KMS-11 (cell line): ENCODE data around the gene KLHL5.

Experiments used
- H2AFZ ChIP-seq: fragments of 200-600 bp; sonication (generic); 2 replicates; pipeline ENCODE4 v1.6.1; 2016; ENCODE audit warnings: antibody characterized with exemption, mixed run types, low read depth
- H3K27ac ChIP-seq: fragments of 200-600 bp; sonication (generic); 2 replicates; pipeline ENCODE4 v1.6.1; 2016; ENCODE audit warnings: mild to moderate bottlenecking, mixed run types
- H3K27me3 ChIP-seq: fragments of 200-600 bp; sonication (generic); 2 replicates; pipeline ENCODE4 v1.6.1; 2017; ENCODE audit warnings: mild to moderate bottlenecking, low read depth, mixed run types, moderate library complexity; ENCODE audit not compliant: insufficient read depth
- H3K36me3 ChIP-seq: fragments of 200-600 bp; sonication (generic); 2 replicates; pipeline ENCODE4 v1.6.1; 2017; ENCODE audit warnings: mild to moderate bottlenecking, mixed run types; ENCODE audit not compliant: insufficient read depth
- H3K4me1 ChIP-seq: fragments of 200-600 bp; sonication (generic); 2 replicates; pipeline ENCODE4 v1.6.1; 2016; ENCODE audit warnings: mild to moderate bottlenecking, low read depth, mixed run types; ENCODE audit not compliant: poor library complexity, severe bottlenecking
- H3K4me2 ChIP-seq: fragments of 200-600 bp; sonication (generic); 2 replicates; pipeline ENCODE4 v1.7.0; 2016; ENCODE audit warnings: mild to moderate bottlenecking, mixed run types
- H3K4me3 ChIP-seq: fragments of 200-600 bp; sonication (generic); IDR thresholded peaks from 2 replicates; pipeline ENCODE4 v1.6.1; 2017; ENCODE audit warnings: low read depth, low read length, mixed read lengths; ENCODE audit not compliant: insufficient read depth
- H3K79me2 ChIP-seq: fragments of 200-600 bp; sonication (generic); 2 replicates; pipeline ENCODE4 v1.6.1; 2016; ENCODE audit warnings: low read depth, mixed run types; ENCODE audit not compliant: insufficient read depth
- H3K9ac ChIP-seq: fragments of 200-600 bp; sonication (generic); 2 replicates; pipeline ENCODE4 v1.6.1; 2016; ENCODE audit warnings: mild to moderate bottlenecking, mixed run types
- H4K20me1 ChIP-seq: fragments of 200-600 bp; sonication (generic); 2 replicates; pipeline ENCODE4 v1.6.1; 2016; ENCODE audit warnings: mild to moderate bottlenecking, mixed run types; ENCODE audit not compliant: insufficient read depth
- CTCF ChIP-seq: fragments of 200-600 bp; sonication (generic); conservative IDR thresholded peaks from 2 replicates; pipeline ENCODE4 v1.6.1; 2017; ENCODE audit warnings: low read depth, mild to moderate bottlenecking, antibody characterized with exemption, low read length, moderate library complexity, mixed read lengths

KLHL5 gene

GRCh38 chr4:39053983-39054382 is 8.0 kb upstream of the KLHL5 start:
- no peaks in the 10 kb centered on the region for H3K79me2 ChIP-seq
- H4K20me1 ChIP-seq: no peaks in the 10 kb centered on the region
- no peak overlapping the region for H3K4me3 ChIP-seq
- H3K4me1 ChIP-seq: no peaks in the 10 kb centered on the region
- H3K36me3 ChIP-seq: no peaks in the 10 kb centered on the region
- no peak for TF ChIP-seq CTCF
- no peak overlapping the region for H3K27ac ChIP-seq
- H3K27me3 ChIP-seq: no peaks in the 10 kb centered on the region
- H3K9ac ChIP-seq: no peak overlapping the region
- no peak overlapping the region for H3K4me2 ChIP-seq
- no peak overlapping the region for H2AFZ ChIP-seq

GRCh38 chr4:39054497-39054896 is 7.5 kb upstream of the KLHL5 start:
- H3K4me3 ChIP-seq: no peak overlapping the region
- no peaks in the 10 kb centered on the region for H4K20me1 ChIP-seq
- no peak overlapping the region for H3K27ac ChIP-seq
- no peak overlapping the region for H3K4me2 ChIP-seq
- no peak overlapping the region for H2AFZ ChIP-seq
- H3K4me1 ChIP-seq: no peaks in the 10 kb centered on the region
- no peak for TF ChIP-seq CTCF
- no peaks in the 10 kb centered on the region for H3K36me3 ChIP-seq
- H3K9ac ChIP-seq: no peak overlapping the region
- H3K79me2 ChIP-seq: no peaks in the 10 kb centered on the region
- H3K27me3 ChIP-seq: no peaks in the 10 kb centered on the region

- no peak for TF ChIP-seq CTCF
- H3K4me1 ChIP-seq: no peaks in the 10 kb centered on the region
- no peaks in the 10 kb centered on the region for H3K79me2 ChIP-seq
- no peaks in the 10 kb centered on the region for H3K27me3 ChIP-seq
- no peak overlapping the region for H3K27ac ChIP-seq
- no peaks in the 10 kb centered on the region for H3K36me3 ChIP-seq
- no peaks in the 10 kb centered on the region for H4K20me1 ChIP-seq
- no peak overlapping the region for H3K4me2 ChIP-seq
- no peak overlapping the region for H2AFZ ChIP-seq
- no peak overlapping the region for H3K4me3 ChIP-seq
- no peak overlapping the region for H3K9ac ChIP-seq
Measured at GRCh38 chr4:39056023-39056422, 6.0 kb upstream of the KLHL5 start.

GRCh38 chr4:39061457-39061856 is 575 bp upstream of the KLHL5 start:
- Histone ChIP-seq H3K4me3 (no peak overlapping the region), H3K79me2 (no peaks in the 10 kb centered on the region), H3K27me3 (no peaks in the 10 kb centered on the region), H3K36me3 (no peaks in the 10 kb centered on the region), H2AFZ (no peak overlapping the region), H3K4me2 (no peak overlapping the region), H3K27ac (no peak overlapping the region), H4K20me1 (no peaks in the 10 kb centered on the region), H3K9ac (no peak overlapping the region), H3K4me1 (peaks cover 3% of the 10 kb centered on the region)
- TF ChIP-seq CTCF: no peak

- H2AFZ ChIP-seq: no peak overlapping the region
- no peak overlapping the region for H3K27ac ChIP-seq
- H4K20me1 ChIP-seq: no peaks in the 10 kb centered on the region
- H3K27me3 ChIP-seq: no peaks in the 10 kb centered on the region
- H3K4me1 ChIP-seq: peaks cover 3% of the 10 kb centered on the region
- TF ChIP-seq CTCF: no peak
- no peak overlapping the region for H3K4me2 ChIP-seq
- H3K4me3 ChIP-seq: no peak overlapping the region
- H3K36me3 ChIP-seq: no peaks in the 10 kb centered on the region
- no peak overlapping the region for H3K9ac ChIP-seq
- no peaks in the 10 kb centered on the region for H3K79me2 ChIP-seq
Measured at GRCh38 chr4:39062770-39063097, 702 bp downstream of the KLHL5 start.
